WTC11 (cell line): ENCODE data around the gene ETV6. TPM values are rescaled to one million over a fixed set of nuclear protein-coding genes. Genes with fewer than 3 reads are reported as not detected.

Source experiments
- ATAC-seq: fragments of 200-7000 bp; cut with Tn5 transposase; 2 replicates; pipeline ENCODE4 v1.10.0; 2021; ENCODE audit warnings: mild to moderate bottlenecking, moderate library complexity
- CTCF ChIA-PET: fragments of 300-600 bp; sonication (Branson Sonifier 250); formaldehyde crosslinking; loops from one replicate; lab custom pipeline; 2021; ENCODE audit warnings: antibody characterized with exemption; lab: Charles Lee
- POLR2A ChIA-PET: fragments of 350-600 bp; sonication (Branson Sonifier 250); formaldehyde crosslinking; loops from one replicate; lab custom pipeline; 2021; ENCODE audit warnings: antibody characterized with exemption; lab: Charles Lee
- DNase-seq: peaks from one replicate; pipeline ENCODE4 v3.0.0; 2021; ENCODE audit warnings: low spot score
- H3K27ac Mint-ChIP-seq: 2 replicates; pipeline ENCODE4 v1.8.0; 2021; ENCODE audit warnings: mixed read lengths
- H3K27me3 Mint-ChIP-seq: 2 replicates; pipeline ENCODE4 v1.8.0; 2021; ENCODE audit warnings: low read depth, mild to moderate bottlenecking, moderate library complexity, mixed read lengths
- H3K36me3 Mint-ChIP-seq: 2 replicates; pipeline ENCODE4 v1.8.0; 2021; ENCODE audit warnings: mixed read lengths
- H3K4me1 Mint-ChIP-seq: 2 replicates; pipeline ENCODE4 v1.8.0; 2022; ENCODE audit warnings: mixed read lengths
- H3K4me3 Mint-ChIP-seq: 2 replicates; pipeline ENCODE4 v1.8.0; 2021; ENCODE audit warnings: mild to moderate bottlenecking, moderate library complexity, mixed read lengths
- H3K9me3 Mint-ChIP-seq: 2 replicates; pipeline ENCODE4 v1.8.0; 2021; ENCODE audit warnings: mixed read lengths
- ATF6 ChIP-seq: sonication (generic); formaldehyde crosslinking; IDR thresholded peaks from 2 replicates; pipeline ENCODE4 v1.8.1; 2023; ENCODE audit warnings: mild to moderate bottlenecking, missing genetic modification reagents
- E2F5 ChIP-seq: sonication (generic); formaldehyde crosslinking; IDR thresholded peaks from 2 replicates; pipeline ENCODE4 v1.8.1; 2022; ENCODE audit warnings: mild to moderate bottlenecking, moderate library complexity, missing genetic modification reagents
- ELF4 ChIP-seq: sonication (generic); formaldehyde crosslinking; IDR thresholded peaks from 2 replicates; pipeline ENCODE4 v1.8.1; 2022; ENCODE audit warnings: low read depth, mild to moderate bottlenecking, moderate library complexity, missing genetic modification reagents
- EMX1 ChIP-seq: fragments of 250-450 bp; sonication (Bioruptor Pico); IDR thresholded peaks from 2 replicates; pipeline ENCODE4 v1.8.0; 2021; ENCODE audit warnings: mild to moderate bottlenecking
- FOXJ3 ChIP-seq: sonication (generic); formaldehyde crosslinking; IDR thresholded peaks from 2 replicates; pipeline ENCODE4 v1.9.0; 2021; ENCODE audit warnings: missing genetic modification reagents, mild to moderate bottlenecking, borderline replicate concordance
- GRHL2 ChIP-seq: fragments of 250-450 bp; sonication (Bioruptor Pico); IDR thresholded peaks from 2 replicates; pipeline ENCODE4 v1.8.0; 2022; ENCODE audit warnings: mild to moderate bottlenecking, moderate library complexity; ENCODE audit not compliant: insufficient replicate concordance, severe bottlenecking
- MAX ChIP-seq: sonication (generic); formaldehyde crosslinking; IDR thresholded peaks from 2 replicates; pipeline ENCODE4 v1.8.0; 2022; ENCODE audit warnings: mild to moderate bottlenecking, missing genetic modification reagents
- MLX ChIP-seq: sonication (generic); formaldehyde crosslinking; IDR thresholded peaks from 2 replicates; pipeline ENCODE4 v1.8.1; 2023; ENCODE audit warnings: mild to moderate bottlenecking, missing genetic modification reagents, moderate library complexity
- NFATC4 ChIP-seq: fragments of 250-450 bp; sonication (Bioruptor Pico); IDR thresholded peaks from 2 replicates; pipeline ENCODE4 v1.9.0; 2021; ENCODE audit warnings: mild to moderate bottlenecking
- OVOL2 ChIP-seq: fragments of 250-450 bp; sonication (Bioruptor Pico); IDR thresholded peaks from 2 replicates; pipeline ENCODE4 v1.9.0; 2021; ENCODE audit warnings: mild to moderate bottlenecking, borderline replicate concordance
- PRDM15 ChIP-seq: sonication (generic); formaldehyde crosslinking; IDR thresholded peaks from 2 replicates; pipeline ENCODE4 v1.8.0; 2022; ENCODE audit warnings: missing genetic modification reagents
- PRRX2 ChIP-seq: fragments of 250-450 bp; sonication (Bioruptor Pico); IDR thresholded peaks from 2 replicates; pipeline ENCODE4 v1.8.0; 2021; ENCODE audit warnings: mild to moderate bottlenecking
- RORB ChIP-seq: fragments of 250-450 bp; sonication (Bioruptor Pico); IDR thresholded peaks from 2 replicates; pipeline ENCODE4 v1.9.0; 2021; ENCODE audit warnings: mild to moderate bottlenecking
- STAT6 ChIP-seq: sonication (generic); formaldehyde crosslinking; conservative IDR thresholded peaks from 2 replicates; pipeline ENCODE4 v1.8.1; 2023; ENCODE audit warnings: mild to moderate bottlenecking, low read depth, missing genetic modification reagents, moderate library complexity
- TCF7 ChIP-seq: sonication (generic); formaldehyde crosslinking; IDR thresholded peaks from 2 replicates; pipeline ENCODE4 v1.8.0; 2022; ENCODE audit warnings: mild to moderate bottlenecking, low read depth, missing genetic modification reagents, moderate library complexity
- USF2 ChIP-seq: sonication (generic); formaldehyde crosslinking; IDR thresholded peaks from 2 replicates; pipeline ENCODE4 v1.8.1; 2023; ENCODE audit warnings: mild to moderate bottlenecking, missing genetic modification reagents, moderate library complexity
- ZNF121 ChIP-seq: sonication (generic); formaldehyde crosslinking; IDR thresholded peaks from 2 replicates; pipeline ENCODE4 v1.8.0; 2023; ENCODE audit warnings: missing genetic modification reagents
- ZNF416 ChIP-seq: fragments of 250-450 bp; sonication (Bioruptor Pico); IDR thresholded peaks from 2 replicates; pipeline ENCODE4 v1.9.0; 2021; ENCODE audit warnings: mild to moderate bottlenecking, inconsistent platforms
- ZNF671 ChIP-seq: fragments of 250-450 bp; sonication (Bioruptor Pico); IDR thresholded peaks from 2 replicates; pipeline ENCODE4 v1.8.0; 2021; ENCODE audit warnings: mild to moderate bottlenecking
- total RNA-seq: library from RNA; stranded (reverse); gene quantifications from 3 replicates; pipeline ENCODE4 v1.2.3, GENCODE V29; 2021

The ETV6 gene
- total RNA-seq, 1 experiment from 2014 or later: 23.5 TPM

- no peak for DNase-seq
- TF ChIP-seq ZNF121: no peak
- TF ChIP-seq EMX1 (CRISPR knock-in tag): no peak
- TF ChIP-seq ZNF671: no peak
- TF ChIP-seq STAT6 (CRISPR knock-in tag): no peak
- no peak for TF ChIP-seq ZNF416 (CRISPR knock-in tag)
- TF ChIP-seq, all 79 proteins: peak for 0
- Mint-ChIP-seq H3K27me3 (no peaks in the 10 kb centered on the region), H3K36me3 (peaks cover 7% of the 10 kb centered on the region; the same call in 1 of the 2 replicates), H3K4me3 (no peak overlapping the region), H3K4me1 (peaks cover 25% of the 10 kb centered on the region), H3K9me3 (peaks cover 7% of the 10 kb centered on the region), H3K27ac (no peak overlapping the region)
- POLR2A ChIA-PET: no interaction called here
- CTCF ChIA-PET: no interaction called here
- no peak; the same call in 1 of the 2 replicates for ATAC-seq
Measured at GRCh38 chr12:11677752-11678151, 28.3 kb downstream of the ETV6 start.

GRCh38 chr12:11678781-11679180 lies 29.3 kb downstream of the ETV6 start:
- peaks cover 18% of the 10 kb centered on the region for H3K4me1 Mint-ChIP-seq
- no peak for ATAC-seq
- CTCF ChIA-PET: no interaction called here

More at GRCh38 chr12:11678781-11679180, 29.3 kb downstream of the ETV6 start:
- H3K9me3 Mint-ChIP-seq: peaks cover 7% of the 10 kb centered on the region
- no peaks in the 10 kb centered on the region for H3K27me3 Mint-ChIP-seq
- no peak overlapping the region for H3K27ac Mint-ChIP-seq
- peaks cover 7% of the 10 kb centered on the region; the same call in 1 of the 2 replicates for H3K36me3 Mint-ChIP-seq
- no peak for DNase-seq
- POLR2A ChIA-PET: no interaction called here
- TF ChIP-seq NFATC4 (CRISPR knock-in tag) (no peak), FOXJ3 (CRISPR knock-in tag) (no peak), OVOL2 (CRISPR knock-in tag) (no peak), ELF4 (CRISPR knock-in tag) (no peak), PRRX2 (CRISPR knock-in tag) (no peak), E2F5 (CRISPR knock-in tag) (no peak), GRHL2 (CRISPR knock-in tag) (no peak), TCF7 (no peak), USF2 (CRISPR knock-in tag) (no peak), PRDM15 (no peak), MLX (no peak), MAX (no peak), ATF6 (CRISPR knock-in tag) (no peak), RORB (CRISPR knock-in tag) (no peak)
- H3K4me3 Mint-ChIP-seq: no peak overlapping the region
